NCI-H2227 treated with DMSO at 0.1 percent for 48 hours (cell line): ENCODE measurements around the gene CREB5.

Experiments
- DNase-seq: peaks from one replicate; lab custom pipeline; 2025; lab: John Stamatoyannopoulos, UW

The CREB5 gene

DNA sequence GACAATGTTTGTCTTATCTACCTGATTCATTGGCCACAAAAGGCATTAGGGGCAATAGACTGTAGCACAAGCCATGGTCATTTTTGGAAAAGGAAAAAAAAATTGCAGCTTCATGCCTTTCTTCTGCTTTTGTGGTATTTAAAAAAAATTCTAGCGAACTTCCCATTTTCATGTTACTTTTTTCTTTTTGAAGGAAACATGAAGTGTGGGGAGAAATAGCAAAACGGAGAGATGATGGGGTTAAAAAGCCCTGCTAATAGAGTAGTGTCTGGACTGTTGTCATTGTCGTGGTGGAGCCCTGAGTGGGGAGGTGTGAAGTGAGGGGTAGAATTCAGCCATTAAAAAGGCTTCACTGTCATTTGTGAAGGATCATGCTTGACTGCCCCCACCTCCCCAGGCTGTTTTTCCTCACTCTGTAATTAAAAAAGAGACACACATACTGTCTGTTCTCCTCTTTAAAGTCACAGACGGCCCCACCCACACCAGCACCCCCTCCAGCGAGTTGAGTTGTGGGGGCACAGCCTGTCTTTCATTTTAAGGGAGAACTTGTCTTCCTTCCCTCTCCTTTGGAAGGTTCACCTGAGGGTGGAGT lies 272.4 kb downstream of the CREB5 start:
- no peak for DNase-seq

DNA sequence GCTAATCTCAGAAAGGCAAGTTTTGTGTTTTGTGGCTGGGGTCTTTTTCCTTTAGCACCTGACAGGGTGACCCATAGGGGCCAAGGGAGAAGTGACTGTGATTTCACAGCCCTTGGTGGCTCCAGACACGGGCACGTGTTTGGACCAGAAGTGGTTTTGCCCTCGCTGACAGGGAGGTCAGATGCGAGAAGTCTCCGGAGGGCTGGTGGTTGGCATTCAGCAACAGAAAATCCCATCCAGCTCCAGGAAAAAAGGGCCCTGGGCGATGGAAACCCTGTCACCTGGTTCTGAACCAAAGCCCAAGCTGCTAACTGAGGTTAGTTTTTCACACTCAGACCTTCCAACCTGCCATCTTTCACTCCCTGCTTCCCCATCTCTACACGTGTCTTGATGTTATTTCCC lies 272.9 kb downstream of the CREB5 start:
- DNase-seq, result no peak

GRCh38 chr7:28685644-28686417 lies 273.5 kb downstream of the CREB5 start:
- peak; percentile 53 for DNase-seq

- no peak for DNase-seq
Observed at GRCh38 chr7:28686418-28686800, 274.1 kb downstream of the CREB5 start.

GRCh38 chr7:28687537-28687936 lies 275.2 kb downstream of the CREB5 start:
- no peak for DNase-seq

DNA sequence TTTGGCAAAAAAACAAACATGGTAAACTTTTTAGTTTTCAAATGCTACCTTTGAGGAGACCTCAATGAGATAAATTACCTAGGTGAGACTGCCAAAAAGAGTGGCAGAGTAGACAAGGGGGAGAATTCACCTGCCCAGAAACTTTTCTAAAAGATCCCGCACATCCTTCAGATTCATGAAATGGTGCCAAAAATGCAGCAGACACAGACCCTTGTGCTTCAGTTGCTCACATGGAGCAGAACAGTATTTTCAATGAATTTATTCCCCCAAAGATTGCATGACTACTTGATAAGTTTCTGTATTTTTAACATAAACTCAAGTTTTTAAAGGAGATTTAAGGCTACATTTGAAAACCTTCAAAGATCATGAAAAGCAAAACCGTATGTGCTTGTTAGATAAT lies 275.9 kb downstream of the CREB5 start:
- no peak for DNase-seq

- peak; percentile 73 for DNase-seq
Observed at GRCh38 chr7:28688651-28689050, 276.3 kb downstream of the CREB5 start.

GRCh38 chr7:28695300-28696295 lies 283.3 kb downstream of the CREB5 start:
- DNase-seq, result no peak

- DNase-seq, result no peak
Observed at GRCh38 chr7:28697913-28698563, 285.7 kb downstream of the CREB5 start.

- no peak for DNase-seq
Observed at GRCh38 chr7:28698840-28699239, 286.5 kb downstream of the CREB5 start.

GRCh38 chr7:28700096-28700495 lies 287.8 kb downstream of the CREB5 start:
- no peak for DNase-seq

- no peak for DNase-seq
Observed at GRCh38 chr7:28700790-28701203, 288.5 kb downstream of the CREB5 start.

- no peak for DNase-seq
Observed at GRCh38 chr7:28701731-28702130, 289.4 kb downstream of the CREB5 start.

DNA sequence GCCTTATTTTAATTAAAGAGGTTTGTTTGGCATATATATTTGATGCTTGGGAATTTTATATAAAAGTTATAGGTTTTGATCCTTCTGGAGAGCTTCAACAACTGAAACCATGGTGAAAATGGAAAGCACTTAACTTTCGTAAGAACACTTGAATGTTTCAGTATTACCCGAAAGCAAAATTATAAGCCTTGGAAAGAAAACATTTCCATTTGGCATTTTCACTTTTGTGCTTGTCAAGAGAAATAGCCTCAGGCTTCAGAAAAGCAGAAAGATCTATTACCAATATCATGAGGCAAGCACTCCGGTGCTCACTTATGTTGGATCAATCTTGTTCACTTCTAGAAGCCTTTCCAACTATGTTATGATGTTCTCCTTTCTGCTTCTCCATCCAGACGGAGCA lies 289.9 kb downstream of the CREB5 start:
- no peak for DNase-seq

GRCh38 chr7:28703037-28703765 lies 290.9 kb downstream of the CREB5 start:
- no peak for DNase-seq

- no peak for DNase-seq
Observed at GRCh38 chr7:28704706-28705105, 292.4 kb downstream of the CREB5 start.

DNA sequence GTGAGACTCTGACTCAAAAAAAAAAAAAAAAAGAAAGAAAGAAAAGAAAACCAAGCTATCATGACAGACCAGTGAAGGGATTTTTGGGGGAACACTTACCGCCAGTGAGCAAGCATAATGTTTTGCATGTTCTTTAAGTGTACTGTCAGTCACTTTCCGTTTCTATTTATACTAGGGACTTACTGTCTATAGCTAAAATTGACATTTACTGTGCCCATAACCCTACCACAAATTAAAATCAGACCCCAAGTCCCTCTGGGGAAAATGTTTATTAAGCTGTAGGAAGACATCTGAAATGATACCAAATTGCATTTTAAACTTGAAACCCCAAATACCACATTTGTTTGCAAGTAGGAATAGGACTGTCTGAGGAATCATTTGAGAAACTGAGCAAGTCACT lies 293.0 kb downstream of the CREB5 start:
- no peak for DNase-seq

DNA sequence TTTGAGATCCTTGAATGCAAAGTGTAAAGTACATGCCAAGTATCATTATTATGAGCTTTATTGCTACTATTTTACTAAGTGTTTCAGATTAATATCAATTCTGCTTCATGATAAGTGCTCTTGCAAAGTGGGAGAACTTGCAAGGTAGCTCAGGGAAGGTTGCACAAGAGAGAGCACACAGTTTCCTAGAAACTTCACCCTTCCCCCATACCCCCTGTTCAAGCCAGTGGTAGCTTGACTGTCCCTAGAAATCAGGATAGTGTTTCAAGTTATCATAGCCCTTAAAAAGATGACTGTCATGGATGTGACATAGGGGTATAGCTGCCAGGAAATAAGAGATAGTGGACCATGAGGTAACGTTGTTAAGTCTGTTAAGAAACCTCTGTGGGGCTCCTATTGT lies 294.3 kb downstream of the CREB5 start:
- DNase-seq, result no peak

GRCh38 chr7:28707291-28707690 lies 295.0 kb downstream of the CREB5 start:
- DNase-seq, result no peak

DNA sequence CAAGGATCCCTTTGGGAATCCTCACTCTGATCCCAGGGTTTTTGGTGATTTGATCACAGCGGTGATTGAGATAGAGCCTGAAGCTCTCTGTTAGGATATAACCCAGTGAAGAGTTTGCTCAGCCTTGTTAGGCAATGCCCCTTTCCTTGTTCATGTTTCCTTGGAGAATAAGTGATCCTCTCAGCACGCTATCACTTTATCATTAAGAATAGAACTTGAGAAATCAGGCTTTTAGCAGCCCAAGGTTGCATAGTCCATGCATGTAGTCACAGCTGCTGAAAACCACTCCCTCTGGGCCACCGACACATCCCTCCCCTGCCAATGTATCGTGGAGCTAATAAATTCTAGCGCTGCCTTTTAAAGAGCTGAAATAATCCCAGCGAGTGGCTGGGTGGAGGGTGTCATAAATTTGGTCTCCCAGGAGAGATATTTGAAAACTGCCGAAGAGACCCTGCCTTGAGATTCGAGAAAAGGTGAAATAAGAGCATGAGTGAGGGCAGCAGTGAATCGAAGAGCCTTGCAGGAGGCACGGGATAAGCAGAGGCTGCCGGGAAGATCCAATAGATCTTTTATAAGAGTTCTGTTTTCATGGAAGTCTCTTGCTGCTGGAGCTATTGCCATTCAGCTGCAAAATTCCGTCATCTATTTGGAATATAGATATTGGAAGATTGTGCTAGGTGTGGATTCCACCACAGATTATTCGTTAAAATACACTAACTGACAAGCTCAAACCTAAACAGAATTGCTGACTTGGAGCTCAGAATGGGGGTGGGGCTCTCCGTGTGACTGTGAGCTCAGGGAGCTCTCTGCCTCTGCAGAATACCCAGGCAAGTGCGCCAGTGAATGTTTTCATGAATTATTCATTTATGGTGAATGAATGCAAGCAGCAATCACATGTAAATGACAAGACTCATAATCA lies 296.0 kb downstream of the CREB5 start:
- peak; percentile 44 for DNase-seq
